Esophagus squamous epithelium (tissue), 4 donors: ENCODE measurements around the gene TMEM239.

Source experiments
- CTCF ChIP-seq, 6 experiments: fragments of 450-650 bp in 4 of 6; fragments of 200-600 bp in 2 of 6; sonication (generic) in 2 of 6; IDR thresholded peaks; one replicate each; pipeline ENCODE4 v1.5.1; 2016 to 2019; ENCODE audit warnings: antibody characterized with exemption in 6 of 6, mild to moderate bottlenecking in 4 of 6, moderate library complexity in 4 of 6
- POLR2A ChIP-seq, 4 donors: fragments of 450-650 bp; IDR thresholded peaks; one replicate each; pipeline ENCODE4 v1.6.1; 2017; ENCODE audit warnings: antibody characterized with exemption in 4 of 4, mild to moderate bottlenecking in 4 of 4, moderate library complexity in 3 of 4

- TF ChIP-seq POLR2A (IDR thresholded peaks at IDR 0.05): no peak
- no peak for TF ChIP-seq CTCF (IDR thresholded peaks at IDR 0.05)
These were observed 21.9 kb upstream of the TMEM239 start for GRCh38 chr20:2794202-2794748.
